AG04450 (cell line): Measurements from ENCODE around the gene OR2L3. TPM values are rescaled to one million over a fixed set of nuclear protein-coding genes. Genes with fewer than 3 reads are reported as not detected.
"Not testable (repeated sequence)": the region's sequence is repeated elsewhere in the genome, so short reads cannot be mapped to it uniquely, and the experiment has no call there.

ENCODE experiments used
- CTCF ChIA-PET: fragments of 300-600, 350-600 bp; formaldehyde crosslinking; extraction: SDS; loops from one replicate; lab custom pipeline; 2022; ENCODE audit warnings: antibody characterized with exemption, inconsistent platforms; lab: Charles Lee
- POLR2A ChIA-PET: fragments of 350-600 bp; formaldehyde crosslinking; extraction: SDS; loops from one replicate; lab custom pipeline; 2021; ENCODE audit warnings: antibody characterized with exemption, inconsistent platforms; lab: Yijun Ruan, JAX
- DNase-seq: peaks from one replicate; pipeline ENCODE4 v3.0.0-alpha.2; 2011; ENCODE audit warnings: low read depth, low spot score
- H3K27ac ChIP-seq: one replicate; pipeline ENCODE4 v1.5.1; 2012; ENCODE audit warnings: low read depth, low read length, control low read depth
- H3K27me3 ChIP-seq: one replicate; pipeline ENCODE4 v1.6.0; 2012; ENCODE audit warnings: low read length; ENCODE audit not compliant: control insufficient read depth, insufficient read depth
- H3K4me3 ChIP-seq: 2 replicates; pipeline ENCODE4 v1.5.1; 2011; ENCODE audit warnings: mild to moderate bottlenecking, low read depth, low read length, control low read depth
- H3K9me3 ChIP-seq: 2 replicates; pipeline ENCODE4 v1.5.1; 2012; ENCODE audit warnings: low read length; ENCODE audit not compliant: control insufficient read depth, insufficient read depth
- polyA plus RNA-seq: library from polyadenylated mRNA; depleted of rRNA; stranded (reverse); fragments of >200 nt; gene quantifications from 2 replicates; pipeline ENCODE4 v1.2.3, GENCODE V29; 2011
- TF ChIP-seq, protein P1 (sequence below): IDR thresholded peaks from 2 replicates; pipeline ENCODE4 v1.5.1; 2011; ENCODE audit warnings: low read depth, low read length, control low read depth, inconsistent platforms

OR2L3 gene
- polyA plus RNA-seq, 1 experiment: not detected

- Histone ChIP-seq H3K27me3 (no peaks in the 10 kb centered on the region), H3K27ac (no peak overlapping the region), H3K9me3 (peaks cover 7% of the 10 kb centered on the region), H3K4me3 (no peak overlapping the region)
- TF ChIP-seq, protein P1, sequence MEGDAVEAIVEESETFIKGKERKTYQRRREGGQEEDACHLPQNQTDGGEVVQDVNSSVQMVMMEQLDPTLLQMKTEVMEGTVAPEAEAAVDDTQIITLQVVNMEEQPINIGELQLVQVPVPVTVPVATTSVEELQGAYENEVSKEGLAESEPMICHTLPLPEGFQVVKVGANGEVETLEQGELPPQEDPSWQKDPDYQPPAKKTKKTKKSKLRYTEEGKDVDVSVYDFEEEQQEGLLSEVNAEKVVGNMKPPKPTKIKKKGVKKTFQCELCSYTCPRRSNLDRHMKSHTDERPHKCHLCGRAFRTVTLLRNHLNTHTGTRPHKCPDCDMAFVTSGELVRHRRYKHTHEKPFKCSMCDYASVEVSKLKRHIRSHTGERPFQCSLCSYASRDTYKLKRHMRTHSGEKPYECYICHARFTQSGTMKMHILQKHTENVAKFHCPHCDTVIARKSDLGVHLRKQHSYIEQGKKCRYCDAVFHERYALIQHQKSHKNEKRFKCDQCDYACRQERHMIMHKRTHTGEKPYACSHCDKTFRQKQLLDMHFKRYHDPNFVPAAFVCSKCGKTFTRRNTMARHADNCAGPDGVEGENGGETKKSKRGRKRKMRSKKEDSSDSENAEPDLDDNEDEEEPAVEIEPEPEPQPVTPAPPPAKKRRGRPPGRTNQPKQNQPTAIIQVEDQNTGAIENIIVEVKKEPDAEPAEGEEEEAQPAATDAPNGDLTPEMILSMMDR: no peak
- no peak for DNase-seq
- POLR2A ChIA-PET: no interaction called here
- CTCF ChIA-PET: no interaction called here
These were observed 8.0 kb downstream of the OR2L3 start for GRCh38 chr1:248054671-248055070.

DNA sequence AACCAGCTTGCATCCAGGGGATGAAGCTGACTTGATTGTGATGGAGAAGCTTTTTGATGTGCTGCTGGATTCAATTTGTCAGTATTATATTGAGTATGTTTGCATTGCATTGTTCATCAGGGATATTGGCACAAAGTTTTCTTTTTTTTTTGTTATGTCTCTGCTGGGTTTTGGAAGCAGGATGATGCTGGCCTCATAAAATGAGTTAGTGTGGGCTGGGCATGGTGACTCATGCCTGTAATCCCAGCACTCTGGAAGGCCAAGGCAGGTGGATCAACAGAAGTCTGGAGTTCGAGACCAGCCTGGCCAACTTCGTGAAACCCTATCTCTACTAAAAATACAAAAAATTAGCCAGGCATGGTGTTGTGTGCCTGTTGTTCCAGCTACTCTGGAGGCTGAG, 8.6 kb downstream of the OR2L3 start:
- no peak overlapping the region for H3K27ac ChIP-seq
- TF ChIP-seq, protein P1: no peak
- no peak for DNase-seq
- POLR2A ChIA-PET: no interaction called here
- H3K9me3 ChIP-seq: peaks cover 7% of the 10 kb centered on the region
- H3K4me3 ChIP-seq: no peak overlapping the region
- no peaks in the 10 kb centered on the region for H3K27me3 ChIP-seq
- CTCF ChIA-PET: no interaction called here

DNA sequence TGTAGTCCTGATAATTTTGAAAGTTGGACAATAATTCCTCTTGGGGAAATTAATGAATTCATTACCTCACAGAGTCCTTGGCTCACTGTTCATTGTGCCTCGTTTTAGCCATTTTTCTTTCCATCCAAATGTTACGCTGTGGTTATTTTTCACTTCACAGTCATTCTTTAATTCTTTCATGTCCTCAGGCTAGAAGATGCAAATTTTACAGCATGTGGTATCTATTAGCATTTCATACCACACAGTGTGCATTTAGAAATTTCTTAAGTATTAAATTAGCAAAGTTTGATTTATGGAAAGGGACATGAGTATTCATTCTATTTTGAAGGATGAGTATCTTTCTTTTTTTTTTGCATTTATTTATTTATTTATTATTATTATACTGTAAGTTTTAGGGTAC, 18.4 kb downstream of the OR2L3 start:
- DNase-seq: no peak
- POLR2A ChIA-PET: no interaction called here
- CTCF ChIA-PET: no interaction called here

GRCh38 chr1:248065604-248066003, 19.0 kb downstream of the OR2L3 start:
- H3K27ac ChIP-seq: no peak overlapping the region
- TF ChIP-seq, protein P1: no peak
- ChIA-PET POLR2A (no interaction called here), CTCF (no interaction called here)
- no peak overlapping the region for H3K4me3 ChIP-seq
- DNase-seq: no peak
- peaks cover 6% of the 10 kb centered on the region; the same call in 1 of the 2 replicates for H3K9me3 ChIP-seq
- H3K27me3 ChIP-seq: no peaks in the 10 kb centered on the region

More for the DNA sequence above, 18.4 kb downstream of the OR2L3 start:
- Histone ChIP-seq H3K4me3 (no peak overlapping the region), H3K27me3 (no peaks in the 10 kb centered on the region), H3K9me3 (peaks cover 6% of the 10 kb centered on the region; the same call in 1 of the 2 replicates), H3K27ac (no peak overlapping the region)
- TF ChIP-seq, protein P1: no peak

DNA sequence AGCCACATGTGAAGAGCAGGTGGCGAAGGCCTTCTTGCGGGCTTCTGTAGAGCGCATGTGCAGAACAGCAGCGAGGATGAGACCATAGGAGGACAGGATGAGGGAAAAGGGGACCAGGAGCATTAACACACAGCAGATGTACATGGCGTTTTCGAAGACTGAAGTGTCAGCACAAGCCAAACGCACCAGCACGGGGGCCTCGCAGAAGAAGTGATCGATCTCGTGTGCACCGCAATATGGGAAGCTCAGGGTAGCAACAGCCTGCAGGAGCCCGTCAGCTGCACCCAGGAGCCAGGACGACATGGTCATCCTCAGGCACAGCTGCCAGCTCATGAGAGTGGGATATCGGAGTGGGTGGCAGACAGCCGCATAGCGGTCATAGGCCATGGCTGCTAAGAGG, 37.2 kb downstream of the OR2L3 start:
- H3K27ac ChIP-seq, H3K4me3 ChIP-seq, H3K9me3 ChIP-seq, CTCF ChIA-PET, POLR2A ChIA-PET, H3K27me3 ChIP-seq, DNase-seq: not testable (repeated sequence)

GRCh38 chr1:248094884-248095283, 48.2 kb downstream of the OR2L3 start, which contains the start of gene OR2L13:
TSS of gene OR2L13 (plus strand) at chr1:248095184. CDS start at chr1:248099376, 4,192 bp downstream.
- CTCF ChIA-PET: no interaction called here

More at GRCh38 chr1:248094884-248095283, 48.2 kb downstream of the OR2L3 start, which contains the start of gene OR2L13:
- TF ChIP-seq, protein P1: no peak
- no peak within 1 kb of the TSS for H3K27ac ChIP-seq
- H3K27me3 ChIP-seq: no peaks in the 10 kb centered on the region
- no peak for DNase-seq
- no peak within 1 kb of the TSS for H3K4me3 ChIP-seq
- H3K9me3 ChIP-seq: peaks cover 17% of the 10 kb centered on the region
- POLR2A ChIA-PET: no interaction called here
